ENCODE data around the gene ITGA5. TPM values are rescaled to one million over a fixed set of nuclear protein-coding genes. Genes with fewer than 3 reads are reported as not detected.

Gene ITGA5
- total and polyA plus RNA-seq, 2 of the 13 experiments (the other 11 are each of a cell fraction or from before 2014, with no cell fraction given) = 0.20 to 0.40 TPM

DNA sequence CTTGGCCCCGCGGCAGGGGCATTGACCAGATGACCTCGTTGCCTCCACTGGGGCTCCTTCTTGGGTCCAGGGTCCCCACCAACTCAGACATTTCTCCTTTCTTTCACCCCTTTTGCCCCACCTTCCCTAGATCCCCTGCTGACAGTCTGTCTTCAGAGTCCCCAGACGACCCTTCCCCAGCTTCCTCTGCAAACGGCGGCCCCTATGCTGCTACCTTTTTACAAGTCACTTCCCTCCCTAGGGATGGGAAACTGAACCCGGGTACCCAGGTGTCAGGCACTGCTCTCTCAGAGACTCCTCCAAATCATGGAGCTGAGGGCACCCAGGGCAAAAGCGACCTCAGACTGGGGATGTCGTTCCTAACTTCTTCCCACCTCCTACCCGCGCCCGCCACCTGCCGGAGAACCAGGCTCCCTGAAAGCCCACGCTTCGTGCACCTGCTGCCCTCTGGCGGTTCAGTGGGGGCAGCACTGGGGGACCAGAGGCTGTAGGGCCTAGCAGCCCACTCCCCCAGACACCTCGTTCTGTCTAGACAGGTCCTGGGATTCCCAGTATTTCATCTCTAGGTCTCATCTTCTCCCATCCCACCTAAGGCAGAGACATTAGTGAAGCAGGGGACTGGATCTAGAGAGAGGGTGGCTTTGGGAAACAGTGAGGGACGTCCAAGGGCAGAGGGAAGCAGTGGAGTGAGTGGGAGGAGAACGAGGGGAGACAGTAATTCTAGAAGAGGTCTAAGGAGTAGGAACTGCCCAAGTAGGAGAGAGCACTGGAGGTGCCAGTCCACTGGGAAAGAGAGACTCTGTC, 39.5 kb downstream of the ITGA5 start (continued):
- peak; percentile 36; the same call in 1 of the 2 replicates for TF ChIP-seq ZNF792 (CRISPR knock-in tag; IDR thresholded peaks at IDR 0.05)
- TF ChIP-seq, protein P1, sequence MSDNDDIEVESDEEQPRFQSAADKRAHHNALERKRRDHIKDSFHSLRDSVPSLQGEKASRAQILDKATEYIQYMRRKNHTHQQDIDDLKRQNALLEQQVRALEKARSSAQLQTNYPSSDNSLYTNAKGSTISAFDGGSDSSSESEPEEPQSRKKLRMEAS (IDR thresholded peaks at IDR 0.05) = peak; percentile 70; the same call in 1 of the 2 replicates
- TF ChIP-seq, protein P2, sequence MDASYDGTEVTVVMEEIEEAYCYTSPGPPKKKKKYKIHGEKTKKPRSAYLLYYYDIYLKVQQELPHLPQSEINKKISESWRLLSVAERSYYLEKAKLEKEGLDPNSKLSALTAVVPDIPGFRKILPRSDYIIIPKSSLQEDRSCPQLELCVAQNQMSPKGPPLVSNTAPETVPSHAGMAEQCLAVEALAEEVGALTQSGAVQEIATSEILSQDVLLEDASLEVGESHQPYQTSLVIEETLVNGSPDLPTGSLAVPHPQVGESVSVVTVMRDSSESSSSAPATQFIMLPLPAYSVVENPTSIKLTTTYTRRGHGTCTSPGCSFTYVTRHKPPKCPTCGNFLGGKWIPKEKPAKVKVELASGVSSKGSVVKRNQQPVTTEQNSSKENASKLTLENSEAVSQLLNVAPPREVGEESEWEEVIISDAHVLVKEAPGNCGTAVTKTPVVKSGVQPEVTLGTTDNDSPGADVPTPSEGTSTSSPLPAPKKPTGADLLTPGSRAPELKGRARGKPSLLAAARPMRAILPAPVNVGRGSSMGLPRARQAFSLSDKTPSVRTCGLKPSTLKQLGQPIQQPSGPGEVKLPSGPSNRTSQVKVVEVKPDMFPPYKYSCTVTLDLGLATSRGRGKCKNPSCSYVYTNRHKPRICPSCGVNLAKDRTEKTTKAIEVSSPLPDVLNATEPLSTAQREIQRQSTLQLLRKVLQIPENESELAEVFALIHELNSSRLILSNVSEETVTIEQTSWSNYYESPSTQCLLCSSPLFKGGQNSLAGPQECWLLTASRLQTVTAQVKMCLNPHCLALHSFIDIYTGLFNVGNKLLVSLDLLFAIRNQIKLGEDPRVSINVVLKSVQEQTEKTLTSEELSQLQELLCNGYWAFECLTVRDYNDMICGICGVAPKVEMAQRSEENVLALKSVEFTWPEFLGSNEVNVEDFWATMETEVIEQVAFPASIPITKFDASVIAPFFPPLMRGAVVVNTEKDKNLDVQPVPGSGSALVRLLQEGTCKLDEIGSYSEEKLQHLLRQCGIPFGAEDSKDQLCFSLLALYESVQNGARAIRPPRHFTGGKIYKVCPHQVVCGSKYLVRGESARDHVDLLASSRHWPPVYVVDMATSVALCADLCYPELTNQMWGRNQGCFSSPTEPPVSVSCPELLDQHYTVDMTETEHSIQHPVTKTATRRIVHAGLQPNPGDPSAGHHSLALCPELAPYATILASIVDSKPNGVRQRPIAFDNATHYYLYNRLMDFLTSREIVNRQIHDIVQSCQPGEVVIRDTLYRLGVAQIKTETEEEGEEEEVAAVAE (CRISPR knock-in tag; IDR thresholded peaks at IDR 0.05; ENCODE audit: borderline replicate concordance) = peak; percentile 68; the same call in 1 of the 2 replicates
- TF ChIP-seq ZMYM3 (CRISPR knock-in tag; IDR thresholded peaks at IDR 0.05) = peak; percentile 60; the same call in 1 of the 2 replicates
- peak; percentile 65; the same call in 1 of the 2 replicates for TF ChIP-seq ZNF580 (CRISPR knock-in tag; IDR thresholded peaks at IDR 0.05; ENCODE audit: borderline replicate concordance, low read depth)
- TF ChIP-seq SOX6 (IDR thresholded peaks at IDR 0.05) = no peak
- TF ChIP-seq SOX6 (CRISPR knock-in tag; IDR thresholded peaks at IDR 0.05) = no peak
- TF ChIP-seq FOXK1 (CRISPR knock-in tag; IDR thresholded peaks at IDR 0.05; ENCODE audit: borderline replicate concordance, low read depth) = 0 out of 2 replicates have a peak, but pooled peaks have one; percentile 32
- TF ChIP-seq GATAD2A (CRISPR knock-in tag; IDR thresholded peaks at IDR 0.05) = peak; percentile 65
- peak; percentile 44 for TF ChIP-seq GABPB1 (CRISPR knock-in tag; IDR thresholded peaks at IDR 0.05)
